PC-3 (cell line): ENCODE measurements around the gene IMPDH1.

Experiments
- CTCF ChIP-seq: fragments of 300-600 bp; sonication (generic); conservative IDR thresholded peaks from 2 replicates; pipeline ENCODE4 v1.5.1; 2017; ENCODE audit warnings: antibody characterized with exemption, low read depth, mild to moderate bottlenecking, low read length
- EZH2 ChIP-seq: fragments of 300-600 bp; sonication (generic); IDR thresholded peaks from one replicate; pipeline ENCODE4 v1.6.1; 2017; ENCODE audit warnings: antibody characterized with exemption, mild to moderate bottlenecking, low read length; ENCODE audit not compliant: unreplicated experiment

GRCh38 chr7:128387216-128388144 is 22.3 kb downstream of the IMPDH1 start:
- TF ChIP-seq CTCF (peak; percentile 86), EZH2 (no peak)
